Esophagus squamous epithelium (tissue), 4 donors: Measurements from ENCODE around the gene RNASE3.
"Not testable (repeated sequence)": the region's sequence is repeated elsewhere in the genome, so short reads cannot be mapped to it uniquely, and the experiment has no call there.

Experiments
- CTCF ChIP-seq, 6 experiments: fragments of 450-650 bp in 4 of 6; fragments of 200-600 bp in 2 of 6; sonication (generic) in 2 of 6; IDR thresholded peaks; one replicate each; pipeline ENCODE4 v1.5.1; 2016 to 2019; ENCODE audit warnings: antibody characterized with exemption in 6 of 6, mild to moderate bottlenecking in 4 of 6, moderate library complexity in 4 of 6
- POLR2A ChIP-seq, 4 donors: fragments of 450-650 bp; IDR thresholded peaks; one replicate each; pipeline ENCODE4 v1.6.1; 2017; ENCODE audit warnings: antibody characterized with exemption in 4 of 4, mild to moderate bottlenecking in 4 of 4, moderate library complexity in 3 of 4

- TF ChIP-seq CTCF, POLR2A (IDR thresholded peaks at IDR 0.05): not testable (repeated sequence)
Measured at GRCh38 chr14:20910822-20911221, 19.6 kb downstream of the RNASE3 start.
